Activated gamma-delta T cell treated with Interleukin-2 at 50 U/mL for 16 hours (primary cell): ENCODE data around the gene RAD18.

Experiments used
- DNase-seq: peaks from one replicate; pipeline ENCODE4 v3.0.0-alpha.2; 2020

RAD18 gene

GRCh38 chr3:8891303-8891702 lies 72.0 kb downstream of the RAD18 start:
- no peak for DNase-seq

- no peak for DNase-seq
Observed at GRCh38 chr3:8888301-8888915, 74.9 kb downstream of the RAD18 start.

GRCh38 chr3:8887435-8888300 lies 75.6 kb downstream of the RAD18 start:
- DNase-seq, result no peak

- DNase-seq, result no peak
Observed at GRCh38 chr3:8886546-8886945, 76.7 kb downstream of the RAD18 start.

- DNase-seq, result no peak
Observed at GRCh38 chr3:8885536-8886316, 77.5 kb downstream of the RAD18 start.

- DNase-seq, result no peak
Observed at GRCh38 chr3:8884630-8885290, 78.5 kb downstream of the RAD18 start.

GRCh38 chr3:8882642-8883041 lies 80.6 kb downstream of the RAD18 start:
- no peak for DNase-seq

- no peak for DNase-seq
Observed at GRCh38 chr3:8882171-8882593, 81.1 kb downstream of the RAD18 start.

GRCh38 chr3:8879347-8879944 lies 83.8 kb downstream of the RAD18 start:
- no peak for DNase-seq

GRCh38 chr3:8875836-8876235 lies 87.4 kb downstream of the RAD18 start:
- DNase-seq, result no peak

- DNase-seq, result no peak
Observed at GRCh38 chr3:8873740-8874139, 89.5 kb downstream of the RAD18 start.

- DNase-seq, result no peak
Observed at GRCh38 chr3:8872261-8872660, 91.0 kb downstream of the RAD18 start.

GRCh38 chr3:8871306-8871705 lies 92.0 kb downstream of the RAD18 start:
- no peak for DNase-seq

- no peak for DNase-seq
Observed at GRCh38 chr3:8870134-8870533, 93.1 kb downstream of the RAD18 start.

- DNase-seq, result no peak
Observed at GRCh38 chr3:8869613-8870012, 93.7 kb downstream of the RAD18 start.

- no peak for DNase-seq
Observed at GRCh38 chr3:8868996-8869395, 94.3 kb downstream of the RAD18 start.

- DNase-seq, result no peak
Observed at GRCh38 chr3:8867646-8868045, 95.6 kb downstream of the RAD18 start.

- no peak for DNase-seq
Observed at GRCh38 chr3:8865697-8866096, 97.6 kb downstream of the RAD18 start.

GRCh38 chr3:8864402-8865350 lies 98.6 kb downstream of the RAD18 start:
- no peak for DNase-seq

- no peak for DNase-seq
Observed at GRCh38 chr3:8863891-8864290, 99.4 kb downstream of the RAD18 start.

GRCh38 chr3:8857720-8858367 lies 105.4 kb downstream of the RAD18 start:
- no peak for DNase-seq
